HepG2 (cell line): Measurements from ENCODE around the gene SEMA3F. TPM values are rescaled to one million over a fixed set of nuclear protein-coding genes. Genes with fewer than 3 reads are reported as not detected.

Source experiments
- ATF7-NPFF ChIP-seq: sonication (generic); formaldehyde crosslinking; IDR thresholded peaks from 2 replicates; pipeline ENCODE4 v1.8.1; 2023; ENCODE audit warnings: mild to moderate bottlenecking, low read depth, missing genetic modification reagents, moderate library complexity
- CTCF ChIP-seq: sonication (generic); formaldehyde crosslinking; IDR thresholded peaks from 2 replicates; pipeline ENCODE4 v1.5.0; 2020; ENCODE audit warnings: mild to moderate bottlenecking, missing genetic modification reagents, moderate library complexity
- FOXJ3 ChIP-seq: sonication (generic); formaldehyde crosslinking; IDR thresholded peaks from 2 replicates; pipeline ENCODE4 v1.4.0; 2020; ENCODE audit warnings: missing genetic modification reagents, mild to moderate bottlenecking, borderline replicate concordance
- HNF1B ChIP-seq: sonication (generic); formaldehyde crosslinking; IDR thresholded peaks from 2 replicates; pipeline ENCODE4 v1.5.1; 2020; ENCODE audit warnings: mild to moderate bottlenecking, moderate library complexity, missing genetic modification reagents
- HNF4G ChIP-seq, 2 experiments: sonication (generic) in 1 of 2; formaldehyde crosslinking in 1 of 2; IDR thresholded peaks; 2 replicates each; pipeline versions ENCODE4 v1.4.0 to v1.6.1; 2011 to 2020; ENCODE audit warnings: borderline replicate concordance in 2 of 2, low read depth in 2 of 2, mild to moderate bottlenecking in 2 of 2, low read length in 1 of 2, missing genetic modification reagents in 1 of 2, moderate library complexity in 1 of 2
- PAXIP1 ChIP-seq: sonication (generic); formaldehyde crosslinking; conservative IDR thresholded peaks from 2 replicates; pipeline ENCODE4 v1.4.0; 2020; ENCODE audit warnings: mild to moderate bottlenecking, missing genetic modification reagents, moderate library complexity
- PBX3 ChIP-seq: sonication (generic); formaldehyde crosslinking; IDR thresholded peaks from 2 replicates; pipeline ENCODE4 v1.8.1; 2023; ENCODE audit warnings: missing genetic modification reagents, inconsistent platforms, borderline replicate concordance
- PLSCR1 ChIP-seq: sonication (generic); formaldehyde crosslinking; IDR thresholded peaks from 2 replicates; pipeline ENCODE4 v1.5.0; 2020; ENCODE audit warnings: missing genetic modification reagents, mild to moderate bottlenecking, borderline replicate concordance
- SNAI1 ChIP-seq: sonication (generic); formaldehyde crosslinking; IDR thresholded peaks from 2 replicates; pipeline ENCODE4 v1.5.0; 2020; ENCODE audit warnings: mild to moderate bottlenecking, missing genetic modification reagents, borderline replicate concordance
- ZC3H4 ChIP-seq: sonication (generic); formaldehyde crosslinking; IDR thresholded peaks from 2 replicates; pipeline ENCODE4 v1.4.0; 2020; ENCODE audit warnings: missing genetic modification reagents, borderline replicate concordance
- ZNF512B ChIP-seq: sonication (generic); formaldehyde crosslinking; IDR thresholded peaks from 2 replicates; pipeline ENCODE4 v1.5.1; 2020; ENCODE audit warnings: missing genetic modification reagents, mild to moderate bottlenecking, borderline replicate concordance
- ZSCAN29 ChIP-seq: sonication (generic); formaldehyde crosslinking; conservative IDR thresholded peaks from 2 replicates; pipeline ENCODE4 v1.4.0; 2020; ENCODE audit warnings: mild to moderate bottlenecking, missing genetic modification reagents
- polyA plus RNA-seq, 8 experiments: library from polyadenylated mRNA; depleted of rRNA in 3 of 8; stranded (reverse) in 7 of 8; unstranded in 1 of 8; fragments of >200 nt; fragmentation: Illumina TruSeq in 4 of 8; extraction: Trizol in 4 of 8; gene quantifications; 2 replicates each; pipeline versions ENCODE4 v1.2.1 to v1.2.3, GENCODE V29; 2011 to 2016; ENCODE audit warnings: low read depth in 4 of 8, missing spikeins in 1 of 8, mixed read lengths in 1 of 8; ENCODE audit not compliant: insufficient read depth in 1 of 8
- total RNA-seq, 5 experiments: library from RNA; depleted of rRNA; stranded (reverse); fragments of >200 nt; fragmentation: Illumina TruSeq; extraction: Trizol; gene quantifications; 2 replicates each; pipeline ENCODE4 v1.2.3, GENCODE V29; 2016; ENCODE audit warnings: low read depth in 1 of 5

SEMA3F gene
- total and polyA plus RNA-seq, 2 of the 13 experiments (the other 11 are each of a cell fraction or from before 2014, with no cell fraction given), result 7.6 to 17.2 TPM

- TF ChIP-seq ZNF512B (CRISPR knock-in tag) (no peak), ATF7-NPFF (CRISPR knock-in tag) (0 out of 2 replicates have a peak, but pooled peaks have one; percentile 28), PAXIP1 (peak; percentile 56; the same call in 1 of the 2 replicates), FOXJ3 (CRISPR knock-in tag) (peak; percentile 3; the same call in 1 of the 2 replicates), ZC3H4 (CRISPR knock-in tag) (0 out of 2 replicates have a peak, but pooled peaks have one; percentile 45), SNAI1 (CRISPR knock-in tag) (0 out of 2 replicates have a peak, but pooled peaks have one; percentile 16), PBX3 (CRISPR knock-in tag) (peak; percentile 14; the same call in 1 of the 2 replicates), CTCF (CRISPR knock-in tag) (0 out of 2 replicates have a peak, but pooled peaks have one; percentile 3), ZSCAN29 (CRISPR knock-in tag) (peak; percentile 51; the same call in 1 of the 2 replicates), HNF4G (IDR thresholded peaks at IDR 0.05; ENCODE audit: borderline replicate concordance, low read depth, low read length) (peak; percentile 5; the same call in 1 of the 2 replicates), HNF4G (CRISPR knock-in tag; IDR thresholded peaks at IDR 0.05; ENCODE audit: borderline replicate concordance, low read depth) (no peak), PLSCR1 (CRISPR knock-in tag) (0 out of 2 replicates have a peak, but pooled peaks have one; percentile 46), HNF1B (CRISPR knock-in tag) (peak; percentile 65; the same call in 1 of the 2 replicates)
These were observed 50.5 kb downstream of the SEMA3F start (continued) for GRCh38 chr3:50205413-50206276.
